SK-N-SH treated with all-trans-retinoic acid at 6 μM for 48 hours (cell line): ENCODE results near the gene FBXL3.

ENCODE experiments used
- ATAC-seq: fragments of 200-7000 bp; cut with Tn5 transposase; 3 replicates; pipeline ENCODE4 v1.9.1; 2020; ENCODE audit warnings: mild to moderate bottlenecking, moderate library complexity
- ARNTL ChIP-seq: fragments of 450-650 bp; formaldehyde crosslinking; IDR thresholded peaks from 2 replicates; pipeline ENCODE4 v1.5.0; 2020; ENCODE audit warnings: low read depth, mild to moderate bottlenecking, moderate library complexity, borderline replicate concordance
- BACH2 ChIP-seq: fragments of 250-450 bp; sonication (Bioruptor Pico); IDR thresholded peaks from 2 replicates; pipeline ENCODE4 v1.9.0; 2021; ENCODE audit warnings: mild to moderate bottlenecking, borderline replicate concordance
- CREB5 ChIP-seq: fragments of 250-450 bp; sonication (Bioruptor Pico); IDR thresholded peaks from 2 replicates; pipeline ENCODE4 v1.5.1; 2020; ENCODE audit warnings: low read depth, mild to moderate bottlenecking, moderate library complexity
- CSDC2 ChIP-seq: fragments of 250-450 bp; sonication (Bioruptor Pico); IDR thresholded peaks from 2 replicates; pipeline ENCODE4 v1.5.0; 2020; ENCODE audit warnings: mild to moderate bottlenecking, moderate library complexity
- CSRNP3 ChIP-seq: fragments of 250-450 bp; sonication (Bioruptor Pico); IDR thresholded peaks from 2 replicates; pipeline ENCODE4 v1.5.1; 2021; ENCODE audit warnings: mild to moderate bottlenecking, moderate library complexity
- ESRRG ChIP-seq: fragments of 250-450 bp; sonication (Bioruptor Pico); IDR thresholded peaks from 2 replicates; pipeline ENCODE4 v1.6.1; 2021; ENCODE audit warnings: mild to moderate bottlenecking
- GLIS3 ChIP-seq: fragments of 250-450 bp; sonication (Bioruptor Pico); IDR thresholded peaks from 2 replicates; pipeline ENCODE4 v1.5.0; 2020; ENCODE audit warnings: mild to moderate bottlenecking, moderate library complexity
- OSR1 ChIP-seq: fragments of 250-450 bp; sonication (Bioruptor Pico); IDR thresholded peaks from 2 replicates; pipeline ENCODE4 v1.8.0; 2022; ENCODE audit warnings: moderate library complexity, mild to moderate bottlenecking, inconsistent platforms
- PATZ1 ChIP-seq: fragments of 250-450 bp; sonication (Bioruptor Pico); IDR thresholded peaks from 2 replicates; pipeline ENCODE4 v1.8.0; 2020; ENCODE audit warnings: mild to moderate bottlenecking, moderate library complexity, borderline replicate concordance
- POU6F1 ChIP-seq: fragments of 250-450 bp; sonication (Bioruptor Pico); IDR thresholded peaks from 2 replicates; pipeline ENCODE4 v1.8.0; 2021; ENCODE audit warnings: low read depth, mild to moderate bottlenecking, moderate library complexity, borderline replicate concordance
- PPARA ChIP-seq: fragments of 250-450 bp; sonication (Bioruptor Pico); IDR thresholded peaks from 2 replicates; pipeline ENCODE4 v1.5.0; 2020; ENCODE audit warnings: mild to moderate bottlenecking, borderline replicate concordance
- SNAI2 ChIP-seq: fragments of 250-450 bp; sonication (Bioruptor Pico); IDR thresholded peaks from 2 replicates; pipeline ENCODE4 v1.5.0; 2020; ENCODE audit warnings: mild to moderate bottlenecking, moderate library complexity
- TCF4 ChIP-seq: fragments of 250-450 bp; sonication (Bioruptor Pico); IDR thresholded peaks from 2 replicates; pipeline ENCODE4 v1.8.0; 2021; ENCODE audit warnings: mild to moderate bottlenecking, moderate library complexity, borderline replicate concordance
- TOX ChIP-seq: fragments of 250-450 bp; sonication (Bioruptor Pico); IDR thresholded peaks from 2 replicates; pipeline ENCODE4 v1.8.0; 2021; ENCODE audit warnings: mild to moderate bottlenecking, moderate library complexity, borderline replicate concordance
- TSHZ2 ChIP-seq: fragments of 250-450 bp; sonication (Bioruptor Pico); IDR thresholded peaks from 2 replicates; pipeline ENCODE4 v1.5.0; 2020; ENCODE audit warnings: mild to moderate bottlenecking, moderate library complexity
- ZC3H10 ChIP-seq: fragments of 250-450 bp; sonication (Bioruptor Pico); IDR thresholded peaks from 2 replicates; pipeline ENCODE4 v1.5.1; 2021; ENCODE audit warnings: mild to moderate bottlenecking, moderate library complexity
- ZFP3 ChIP-seq: fragments of 250-450 bp; sonication (Bioruptor Pico); IDR thresholded peaks from 2 replicates; pipeline ENCODE4 v1.5.0; 2020; ENCODE audit warnings: mild to moderate bottlenecking, moderate library complexity
- ZFP30 ChIP-seq: fragments of 450-650 bp; formaldehyde crosslinking; IDR thresholded peaks from 2 replicates; pipeline ENCODE4 v1.5.0; 2022; ENCODE audit warnings: mild to moderate bottlenecking, moderate library complexity
- ZNF565 ChIP-seq: fragments of 450-650 bp; formaldehyde crosslinking; conservative IDR thresholded peaks from 2 replicates; pipeline ENCODE4 v1.5.0; 2020; ENCODE audit warnings: low read depth, mild to moderate bottlenecking, moderate library complexity
- ZNF70 ChIP-seq: fragments of 450-650 bp; formaldehyde crosslinking; IDR thresholded peaks from 2 replicates; pipeline ENCODE4 v1.5.0; 2020; ENCODE audit warnings: mild to moderate bottlenecking, moderate library complexity
- ZNF8 ChIP-seq: fragments of 450-650 bp; formaldehyde crosslinking; IDR thresholded peaks from 2 replicates; pipeline ENCODE4 v1.5.0; 2020; ENCODE audit warnings: mild to moderate bottlenecking, moderate library complexity

FBXL3 gene

GRCh38 chr13:77033717-77034302 lies 6.9 kb upstream of the FBXL3 start:
- TF ChIP-seq ZNF70 (no peak), SNAI2 (no peak), ARNTL (CRISPR knock-in tag) (no peak), ZC3H10 (CRISPR knock-in tag) (no peak), ZFP30 (CRISPR knock-in tag) (no peak), CSDC2 (CRISPR knock-in tag) (no peak), TSHZ2 (no peak), CREB5 (no peak), GLIS3 (CRISPR knock-in tag) (no peak)
- no peak for ATAC-seq

GRCh38 chr13:77031656-77032243 lies 4.8 kb upstream of the FBXL3 start:
- no peak for TF ChIP-seq TOX (CRISPR knock-in tag)
- TF ChIP-seq ZNF8 (CRISPR knock-in tag), result no peak
- TF ChIP-seq POU6F1, result no peak
- no peak for TF ChIP-seq ZFP3 (CRISPR knock-in tag)
- no peak for TF ChIP-seq ARNTL (CRISPR knock-in tag)
- no peak for TF ChIP-seq SNAI2
- TF ChIP-seq OSR1 (CRISPR knock-in tag), result no peak
- TF ChIP-seq ESRRG (CRISPR knock-in tag), result no peak
- TF ChIP-seq PPARA (CRISPR knock-in tag), result no peak
- TF ChIP-seq TCF4 (CRISPR knock-in tag), result no peak
- no peak for TF ChIP-seq ZNF565 (CRISPR knock-in tag)
- no peak for ATAC-seq

- TF ChIP-seq TOX (CRISPR knock-in tag), result no peak
- TF ChIP-seq BACH2, result no peak
- no peak for TF ChIP-seq ZNF565 (CRISPR knock-in tag)
- no peak for TF ChIP-seq TSHZ2
- no peak for TF ChIP-seq PATZ1 (CRISPR knock-in tag)
- no peak for TF ChIP-seq CREB5
- no peak for TF ChIP-seq ZFP30 (CRISPR knock-in tag)
- TF ChIP-seq POU6F1, result no peak
- no peak for TF ChIP-seq CSRNP3 (CRISPR knock-in tag)
- no peak for TF ChIP-seq PPARA (CRISPR knock-in tag)
- no peak for TF ChIP-seq ARNTL (CRISPR knock-in tag)
- no peak for TF ChIP-seq GLIS3 (CRISPR knock-in tag)
- no peak for TF ChIP-seq OSR1 (CRISPR knock-in tag)
- TF ChIP-seq ZC3H10 (CRISPR knock-in tag), result no peak
- no peak for TF ChIP-seq ZNF70
- TF ChIP-seq, all 23 proteins: peak for 0
- no peak for ATAC-seq
Measured at GRCh38 chr13:77029436-77029835, 2.5 kb upstream of the FBXL3 start.
